IPS-15b (cell line): ENCODE results near the gene PPP4R4.

Source experiments
- H3K27me3 ChIP-seq: one replicate; pipeline ENCODE4 v1.6.1; 2013; ENCODE audit warnings: low read length; ENCODE audit not compliant: control insufficient read depth, insufficient read depth
- H3K36me3 ChIP-seq: one replicate; pipeline ENCODE4 v1.6.1; 2013; ENCODE audit warnings: low read length; ENCODE audit not compliant: control insufficient read depth, insufficient read depth
- H3K4me1 ChIP-seq: one replicate; pipeline ENCODE4 v1.6.1; 2013; ENCODE audit warnings: mild to moderate bottlenecking, low read length; ENCODE audit not compliant: control insufficient read depth, insufficient read depth
- H3K4me3 ChIP-seq: one replicate; pipeline ENCODE4 v1.5.1; 2013; ENCODE audit warnings: low read depth, low read length
- H3K9ac ChIP-seq: one replicate; pipeline ENCODE4 v1.6.1; 2013; ENCODE audit warnings: low read depth, mild to moderate bottlenecking, low read length
- H3K9me3 ChIP-seq: one replicate; pipeline ENCODE4 v1.6.1; 2013; ENCODE audit warnings: mild to moderate bottlenecking, low read length; ENCODE audit not compliant: control insufficient read depth, insufficient read depth

The PPP4R4 gene

DNA sequence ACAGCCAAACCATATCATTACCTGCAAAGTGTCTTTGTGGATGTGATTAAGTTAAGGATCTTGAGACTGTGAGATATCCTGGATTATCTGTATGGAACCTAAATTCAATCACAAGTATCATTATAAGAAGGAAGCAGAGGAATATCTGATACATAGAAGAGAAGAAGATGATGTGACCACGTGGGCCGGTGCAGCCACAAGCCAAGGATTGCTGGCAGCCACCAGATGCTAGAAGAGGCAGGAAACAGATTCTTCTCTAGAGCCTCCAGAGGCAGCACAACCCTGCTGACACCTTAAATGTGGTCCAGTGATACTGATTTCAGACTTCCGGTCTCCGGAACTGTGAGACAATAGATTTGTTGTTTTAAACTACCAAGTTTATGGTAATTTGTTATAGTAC lies 38.6 kb upstream of the PPP4R4 start:
- Histone ChIP-seq H3K4me1 (peaks cover 10% of the 10 kb centered on the region), H3K4me3 (no peak overlapping the region), H3K36me3 (no peaks in the 10 kb centered on the region), H3K9me3 (no peaks in the 10 kb centered on the region), H3K9ac (no peak overlapping the region), H3K27me3 (peaks cover 2% of the 10 kb centered on the region)

DNA sequence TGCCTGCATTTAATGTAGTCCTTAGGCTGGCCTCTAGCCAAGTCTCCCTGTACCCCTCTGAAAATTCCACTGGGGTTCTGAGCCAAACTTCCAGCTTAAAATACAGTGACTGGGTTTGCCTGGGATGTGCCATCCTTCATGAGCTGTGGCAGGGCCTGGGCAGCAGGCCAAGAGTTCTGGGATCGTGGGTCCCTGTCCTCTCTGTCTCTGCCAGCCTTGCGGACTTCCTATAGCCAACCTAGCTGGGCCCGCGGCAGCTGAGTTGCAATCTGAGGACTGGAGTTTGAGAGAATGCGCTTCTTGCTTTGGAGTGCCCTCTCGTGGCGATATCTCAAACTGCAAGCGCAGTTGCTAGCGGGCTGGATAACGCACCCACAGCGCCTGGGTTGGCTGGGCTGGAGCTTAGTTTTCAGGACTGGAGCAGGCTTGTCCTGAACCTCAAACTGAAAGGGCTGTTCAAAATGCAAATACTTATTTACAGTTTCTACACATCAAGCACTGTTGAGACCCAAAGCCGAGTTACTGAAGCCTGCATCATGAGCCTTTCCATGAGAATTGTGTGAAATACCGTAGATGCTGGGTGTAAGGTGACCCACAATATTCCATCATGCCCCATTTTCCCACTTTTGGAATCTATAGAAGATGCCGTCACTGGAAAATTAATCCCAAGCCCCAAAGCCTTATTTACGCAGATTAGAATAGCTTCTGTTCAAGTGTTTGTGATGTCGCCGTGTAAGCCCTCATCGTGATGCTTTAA lies 37.4 kb upstream of the PPP4R4 start:
- Histone ChIP-seq H3K27me3 (peaks cover 2% of the 10 kb centered on the region), H3K4me1 (peaks cover 10% of the 10 kb centered on the region), H3K36me3 (no peaks in the 10 kb centered on the region), H3K4me3 (no peak overlapping the region), H3K9ac (no peak overlapping the region), H3K9me3 (no peaks in the 10 kb centered on the region)

DNA sequence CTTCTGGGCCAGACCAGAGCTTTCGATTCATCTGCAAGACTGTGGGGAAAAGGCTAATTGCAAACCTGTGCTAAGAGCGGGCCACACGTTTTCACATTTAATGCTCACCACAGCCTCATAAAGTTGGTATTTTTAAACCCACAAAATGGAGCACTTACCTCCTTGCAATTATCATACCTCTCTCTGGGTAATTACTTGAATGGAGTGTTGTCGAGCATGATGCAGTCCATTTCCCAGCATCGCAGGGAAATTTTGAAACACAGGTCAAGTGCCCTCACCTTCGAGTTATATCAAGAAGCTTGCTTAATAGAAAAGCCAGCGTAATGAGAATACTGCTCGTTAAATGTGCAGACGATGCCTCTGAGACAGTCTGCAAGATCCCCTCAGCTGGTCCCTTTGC lies 35.9 kb upstream of the PPP4R4 start:
- Histone ChIP-seq H3K4me1 (peaks cover 10% of the 10 kb centered on the region), H3K4me3 (no peak overlapping the region), H3K36me3 (no peaks in the 10 kb centered on the region), H3K9ac (no peak overlapping the region), H3K9me3 (no peaks in the 10 kb centered on the region), H3K27me3 (peaks cover 2% of the 10 kb centered on the region)

DNA sequence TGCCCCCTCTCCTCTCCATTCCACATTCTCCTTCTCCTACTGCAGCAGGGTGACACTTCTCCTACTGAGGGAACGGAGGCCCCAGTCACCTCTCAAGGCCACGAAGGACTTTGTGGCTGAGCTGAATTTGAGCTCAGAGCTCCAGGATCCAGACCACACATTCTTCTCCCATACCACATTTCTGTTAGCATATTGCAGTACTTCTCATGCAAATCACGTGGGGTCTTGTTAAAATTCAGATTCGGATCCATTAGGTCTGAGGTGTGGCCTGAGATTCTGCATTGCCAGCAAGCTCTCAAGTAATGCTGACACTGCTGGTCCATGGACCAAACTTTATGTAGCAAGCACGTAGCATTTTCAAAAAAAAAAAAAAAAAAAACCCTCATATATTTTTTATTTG lies 35.1 kb upstream of the PPP4R4 start:
- Histone ChIP-seq H3K4me3 (no peak overlapping the region), H3K9me3 (no peaks in the 10 kb centered on the region), H3K36me3 (no peaks in the 10 kb centered on the region), H3K27me3 (peaks cover 2% of the 10 kb centered on the region), H3K9ac (no peak overlapping the region), H3K4me1 (peaks cover 10% of the 10 kb centered on the region)

DNA sequence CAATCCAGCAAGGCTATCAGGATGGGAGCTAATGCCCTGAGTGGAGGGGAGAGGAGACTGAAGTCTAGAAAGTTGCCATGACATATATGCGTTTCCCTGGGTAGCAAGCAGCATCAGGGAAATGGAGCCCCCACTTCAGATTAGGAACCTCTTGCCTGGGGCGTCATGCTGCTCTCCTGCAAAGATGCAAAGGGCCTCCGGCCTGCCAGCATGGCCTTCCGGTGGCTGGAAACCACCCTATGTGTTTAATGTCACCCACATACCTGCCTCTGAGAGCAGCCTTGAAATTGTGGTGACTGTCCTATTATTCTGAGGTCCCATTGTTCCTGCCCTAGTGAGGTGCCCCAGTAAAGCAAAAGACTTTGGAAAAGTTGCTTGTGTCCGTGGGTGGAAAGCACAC lies 34.7 kb upstream of the PPP4R4 start:
- peaks cover 10% of the 10 kb centered on the region for H3K4me1 ChIP-seq
- no peaks in the 10 kb centered on the region for H3K36me3 ChIP-seq
- no peaks in the 10 kb centered on the region for H3K9me3 ChIP-seq
- no peak overlapping the region for H3K4me3 ChIP-seq
- H3K27me3 ChIP-seq: peaks cover 2% of the 10 kb centered on the region
- H3K9ac ChIP-seq: no peak overlapping the region

DNA sequence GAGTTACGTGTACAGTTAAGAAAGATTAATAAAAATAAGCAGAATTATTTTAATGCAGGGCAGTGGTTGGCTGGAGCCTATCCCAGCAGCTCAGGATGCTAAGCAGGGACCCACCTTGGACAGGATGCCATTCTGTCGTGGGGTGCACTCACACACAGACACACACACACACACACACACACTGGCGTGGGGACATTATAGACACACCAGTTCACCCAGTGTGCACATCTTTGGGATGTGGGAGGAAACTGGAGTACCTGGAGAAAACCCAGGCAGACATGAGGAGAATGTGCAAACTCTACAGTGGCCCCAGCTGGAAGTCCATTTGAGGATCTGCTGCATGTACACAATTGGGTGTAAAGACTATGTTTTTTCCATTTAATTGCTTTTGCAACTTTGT lies 31.9 kb upstream of the PPP4R4 start:
- H3K9ac ChIP-seq: no peak overlapping the region
- peaks cover 14% of the 10 kb centered on the region for H3K4me1 ChIP-seq
- peaks cover under 1% of the 10 kb centered on the region for H3K27me3 ChIP-seq
- H3K36me3 ChIP-seq: no peaks in the 10 kb centered on the region
- no peaks in the 10 kb centered on the region for H3K9me3 ChIP-seq
- no peak overlapping the region for H3K4me3 ChIP-seq

DNA sequence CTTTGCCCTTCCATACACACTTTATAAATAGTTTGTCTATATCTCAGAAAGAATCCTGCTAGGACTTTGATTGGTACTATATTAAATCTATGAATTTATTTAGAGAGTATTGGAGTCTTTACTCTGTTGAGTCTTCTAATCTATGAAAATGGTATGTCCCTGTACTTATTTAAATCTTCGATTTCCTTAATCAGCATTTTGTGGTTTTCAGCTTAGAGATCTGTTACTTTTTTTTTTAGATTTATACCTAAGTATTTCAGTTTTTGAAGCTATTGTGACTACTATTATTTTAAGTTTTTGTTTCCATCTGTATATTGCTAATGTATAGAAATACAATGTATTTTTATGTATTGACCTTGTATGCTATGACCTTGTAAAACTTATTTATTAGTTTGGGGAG lies 31.3 kb upstream of the PPP4R4 start:
- peaks cover 14% of the 10 kb centered on the region for H3K4me1 ChIP-seq
- no peak overlapping the region for H3K4me3 ChIP-seq
- no peaks in the 10 kb centered on the region for H3K27me3 ChIP-seq
- H3K36me3 ChIP-seq: no peaks in the 10 kb centered on the region
- no peaks in the 10 kb centered on the region for H3K9me3 ChIP-seq
- no peak overlapping the region for H3K9ac ChIP-seq

DNA sequence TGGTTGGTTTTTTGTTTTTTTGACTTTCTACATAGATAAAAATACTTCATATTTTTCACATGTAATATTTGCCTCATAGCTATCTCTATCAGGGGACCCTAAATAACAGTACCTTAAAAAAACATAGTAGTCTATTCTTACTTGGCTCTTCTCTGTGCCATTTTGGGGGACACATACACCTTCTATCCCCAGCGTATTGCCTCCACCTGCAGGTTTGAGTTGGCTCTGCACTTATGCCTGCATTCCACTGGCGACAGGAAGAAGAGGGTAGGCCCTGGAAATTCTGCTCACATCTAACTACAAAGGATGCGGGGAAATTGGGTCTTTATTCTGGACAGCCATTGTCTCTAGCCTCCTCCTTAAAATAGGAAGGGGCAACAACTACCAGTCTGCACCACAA lies 30.9 kb upstream of the PPP4R4 start:
- no peaks in the 10 kb centered on the region for H3K9me3 ChIP-seq
- peaks cover 14% of the 10 kb centered on the region for H3K4me1 ChIP-seq
- no peaks in the 10 kb centered on the region for H3K27me3 ChIP-seq
- no peak overlapping the region for H3K9ac ChIP-seq
- H3K4me3 ChIP-seq: no peak overlapping the region
- no peaks in the 10 kb centered on the region for H3K36me3 ChIP-seq

DNA sequence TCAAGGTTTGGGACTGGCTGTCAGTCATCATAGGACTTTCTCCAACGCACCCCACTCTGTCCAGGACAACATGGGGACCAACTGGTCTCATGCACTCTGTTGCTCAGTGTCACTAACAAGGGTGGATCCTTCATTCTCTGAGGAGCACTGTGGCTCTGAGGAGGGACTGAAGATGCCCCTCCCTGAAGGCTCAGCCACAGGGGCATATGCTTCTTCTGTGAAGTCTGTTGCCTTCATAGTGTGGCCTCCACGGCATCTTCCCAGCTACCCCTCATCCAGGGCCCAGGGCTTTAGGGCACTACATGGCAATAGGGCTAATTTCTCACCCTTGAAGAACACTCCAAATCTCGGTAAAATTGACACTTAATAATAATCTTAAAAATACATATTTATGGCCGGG lies 30.4 kb upstream of the PPP4R4 start:
- Histone ChIP-seq H3K9me3 (no peaks in the 10 kb centered on the region), H3K27me3 (no peaks in the 10 kb centered on the region), H3K36me3 (no peaks in the 10 kb centered on the region), H3K4me3 (no peak overlapping the region), H3K9ac (no peak overlapping the region), H3K4me1 (peaks cover 11% of the 10 kb centered on the region)

DNA sequence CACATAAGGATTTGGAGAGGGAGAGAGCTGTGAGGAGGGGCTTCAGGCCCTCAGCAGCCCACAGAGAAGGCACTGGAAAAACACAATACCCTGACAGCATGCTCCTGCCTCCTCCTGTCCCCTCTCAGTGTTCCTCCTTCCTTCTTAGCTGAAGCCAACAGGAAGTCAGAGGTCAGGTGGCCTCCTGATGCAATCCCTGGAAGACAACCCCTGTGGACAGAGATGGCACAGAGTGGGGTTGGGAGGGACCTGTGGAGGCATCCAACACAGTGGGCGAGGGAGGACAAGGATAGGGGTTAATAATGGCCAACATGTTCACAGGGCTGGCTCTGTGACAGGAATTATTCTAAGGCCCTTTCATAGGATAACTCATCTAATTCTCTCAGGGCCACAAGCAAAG lies 29.4 kb upstream of the PPP4R4 start:
- Histone ChIP-seq H3K4me3 (no peak overlapping the region), H3K4me1 (peaks cover 8% of the 10 kb centered on the region), H3K36me3 (no peaks in the 10 kb centered on the region), H3K9me3 (no peaks in the 10 kb centered on the region), H3K9ac (no peak overlapping the region), H3K27me3 (no peaks in the 10 kb centered on the region)

DNA sequence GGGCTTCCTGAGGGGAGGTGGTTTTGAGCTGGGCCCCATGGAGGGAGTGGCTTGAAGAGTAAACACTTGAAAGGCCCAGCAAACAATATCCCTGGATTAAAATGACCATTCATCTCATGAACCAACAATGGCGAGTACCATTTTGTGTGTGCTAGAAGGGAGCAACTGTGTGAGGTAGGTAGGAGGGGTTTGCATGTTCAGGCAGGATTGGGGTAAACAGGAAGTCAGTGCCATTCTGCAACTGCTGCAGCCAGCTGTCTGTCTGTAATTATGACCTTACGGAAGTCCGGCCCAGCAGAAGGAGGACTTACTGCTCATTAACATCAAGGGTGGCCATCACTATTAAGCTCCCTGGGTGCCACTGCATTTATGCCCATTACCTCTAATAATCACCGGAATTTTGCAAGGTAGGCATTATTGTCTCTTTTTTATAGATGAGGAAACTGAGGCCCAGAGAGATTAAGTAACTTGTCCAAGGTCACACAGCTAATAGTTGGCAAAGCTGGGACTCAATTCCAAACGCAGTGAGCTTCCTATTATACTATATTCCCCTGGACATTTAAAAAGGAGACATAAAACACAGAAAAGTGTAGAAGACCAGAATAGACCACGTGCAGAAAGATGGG lies 28.1 kb upstream of the PPP4R4 start:
- H3K9me3 ChIP-seq: no peaks in the 10 kb centered on the region
- no peaks in the 10 kb centered on the region for H3K36me3 ChIP-seq
- no peak overlapping the region for H3K4me3 ChIP-seq
- peaks cover 5% of the 10 kb centered on the region for H3K4me1 ChIP-seq
- H3K27me3 ChIP-seq: no peaks in the 10 kb centered on the region
- no peak overlapping the region for H3K9ac ChIP-seq

DNA sequence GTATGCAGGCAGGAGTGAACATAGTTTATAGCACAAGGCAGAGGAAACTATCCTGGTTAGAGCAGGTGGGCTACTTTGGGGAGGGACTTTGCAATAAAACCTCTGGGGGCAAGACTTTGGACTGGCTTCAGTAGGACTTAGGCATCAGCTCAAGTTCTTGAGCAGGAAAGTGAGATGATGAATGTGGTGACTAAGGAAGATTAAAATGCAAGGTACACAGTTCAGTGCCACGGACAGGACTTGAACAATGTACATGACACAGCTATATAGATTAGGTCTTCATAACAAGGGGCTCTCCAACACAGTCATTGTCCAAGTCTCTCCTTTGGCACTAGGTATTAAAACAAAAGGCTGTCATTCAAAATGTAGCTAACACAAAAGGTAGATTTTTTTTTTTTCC lies 21.4 kb upstream of the PPP4R4 start:
- H3K27me3 ChIP-seq: no peaks in the 10 kb centered on the region
- no peaks in the 10 kb centered on the region for H3K36me3 ChIP-seq
- H3K4me3 ChIP-seq: no peak overlapping the region
- H3K9me3 ChIP-seq: no peaks in the 10 kb centered on the region
- H3K9ac ChIP-seq: no peak overlapping the region
- H3K4me1 ChIP-seq: no peaks in the 10 kb centered on the region
